GM18907 (cell line): Measurements from ENCODE around the gene GPR17.

Experiments used
- ATAC-seq: cut with Tn5 transposase; IDR thresholded peaks from one replicate; pipeline ENCODE4 v1.9.1; 2021; ENCODE audit warnings: mild to moderate bottlenecking, moderate library complexity; ENCODE audit not compliant: unreplicated experiment

Gene GPR17

GRCh38 chr2:127652786-127653357, 6.9 kb downstream of the GPR17 start:
- ATAC-seq = no peak

DNA sequence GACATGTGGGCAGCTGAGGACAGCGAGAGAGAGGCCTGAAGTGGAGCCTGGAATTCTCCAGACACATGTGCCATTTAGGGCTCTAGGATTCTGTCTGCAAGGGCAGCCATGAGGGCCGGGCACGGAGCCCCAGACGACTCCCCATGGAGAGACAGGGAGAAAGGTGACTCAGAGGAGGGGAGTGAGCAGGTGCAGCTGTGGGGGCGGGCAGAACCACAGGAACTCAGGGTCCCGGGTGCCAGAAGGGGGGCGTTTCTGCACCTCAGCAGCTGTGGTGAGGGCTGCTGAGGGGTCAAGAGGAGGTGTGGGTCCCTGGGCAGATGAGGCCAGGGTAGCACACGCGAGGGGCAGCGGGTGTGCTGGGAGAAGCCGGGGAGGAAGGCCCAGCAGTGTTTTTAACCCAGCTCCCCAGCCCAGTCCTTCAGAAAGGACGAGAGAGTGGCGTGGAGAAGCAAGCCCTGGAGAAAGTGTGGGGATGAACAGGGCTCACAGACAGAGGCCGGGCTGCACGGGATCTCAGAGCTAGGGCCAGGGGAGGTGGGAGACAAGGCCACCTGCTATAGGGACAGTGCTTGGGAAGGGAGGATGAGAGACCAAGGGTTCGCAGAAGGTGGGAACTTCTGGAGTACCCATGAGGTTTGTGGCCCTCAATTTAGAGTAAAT, 7.6 kb downstream of the GPR17 start:
- no peak for ATAC-seq

DNA sequence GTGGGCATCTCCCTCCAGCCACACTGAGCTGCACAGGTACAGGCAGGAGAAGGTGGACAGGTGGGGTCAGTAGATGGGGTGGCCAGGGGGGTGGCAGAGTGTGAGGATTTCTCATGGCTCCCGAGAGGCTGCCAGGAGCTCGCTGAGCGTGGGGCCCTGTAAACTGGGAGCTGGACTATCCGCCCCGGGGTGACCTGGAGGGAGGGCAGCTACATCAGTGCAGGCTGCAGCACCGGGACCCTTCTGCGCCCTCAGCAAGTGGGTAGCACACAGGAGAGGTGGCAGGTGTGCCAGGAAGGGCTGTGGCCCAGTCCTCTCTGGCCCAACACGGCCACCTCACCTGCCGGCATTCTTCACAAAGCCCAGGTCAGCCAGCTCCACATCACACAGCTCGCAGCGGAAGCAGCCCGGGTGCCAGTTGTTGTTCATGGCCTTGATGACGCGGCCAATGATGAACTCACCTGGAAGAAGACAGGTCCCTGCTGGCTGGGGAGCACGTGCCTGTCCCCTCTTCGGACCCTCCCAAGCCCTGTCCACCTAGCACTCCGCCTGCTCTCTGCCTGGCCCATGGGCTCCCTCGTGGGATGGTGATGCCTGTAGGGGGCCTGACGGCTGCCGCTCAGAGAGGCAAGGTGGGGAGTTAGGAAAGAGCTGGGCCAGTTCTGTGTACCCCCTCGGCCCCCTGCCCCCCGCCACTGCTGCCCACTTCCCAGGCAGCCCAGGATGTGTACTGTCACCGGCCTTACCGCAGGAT, 8.3 kb downstream of the GPR17 start:
- no peak for ATAC-seq

DNA sequence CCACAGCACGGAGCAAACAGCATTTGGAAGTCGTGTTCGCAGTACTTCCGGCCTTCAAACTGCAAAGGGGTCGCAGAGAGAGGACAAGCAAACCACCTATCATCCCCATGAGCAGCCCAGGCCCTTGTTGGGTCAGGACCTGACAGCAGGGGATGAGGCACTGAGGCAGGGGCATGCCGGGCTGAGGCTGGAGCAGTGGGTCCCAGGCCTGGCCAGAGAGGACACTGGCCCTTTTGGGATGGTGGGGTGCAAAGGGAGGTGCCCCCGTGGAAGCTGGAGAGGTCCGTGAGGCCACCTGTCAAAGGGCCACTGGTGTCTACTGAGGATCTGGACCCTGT, 8.9 kb downstream of the GPR17 start:
- ATAC-seq = no peak

DNA sequence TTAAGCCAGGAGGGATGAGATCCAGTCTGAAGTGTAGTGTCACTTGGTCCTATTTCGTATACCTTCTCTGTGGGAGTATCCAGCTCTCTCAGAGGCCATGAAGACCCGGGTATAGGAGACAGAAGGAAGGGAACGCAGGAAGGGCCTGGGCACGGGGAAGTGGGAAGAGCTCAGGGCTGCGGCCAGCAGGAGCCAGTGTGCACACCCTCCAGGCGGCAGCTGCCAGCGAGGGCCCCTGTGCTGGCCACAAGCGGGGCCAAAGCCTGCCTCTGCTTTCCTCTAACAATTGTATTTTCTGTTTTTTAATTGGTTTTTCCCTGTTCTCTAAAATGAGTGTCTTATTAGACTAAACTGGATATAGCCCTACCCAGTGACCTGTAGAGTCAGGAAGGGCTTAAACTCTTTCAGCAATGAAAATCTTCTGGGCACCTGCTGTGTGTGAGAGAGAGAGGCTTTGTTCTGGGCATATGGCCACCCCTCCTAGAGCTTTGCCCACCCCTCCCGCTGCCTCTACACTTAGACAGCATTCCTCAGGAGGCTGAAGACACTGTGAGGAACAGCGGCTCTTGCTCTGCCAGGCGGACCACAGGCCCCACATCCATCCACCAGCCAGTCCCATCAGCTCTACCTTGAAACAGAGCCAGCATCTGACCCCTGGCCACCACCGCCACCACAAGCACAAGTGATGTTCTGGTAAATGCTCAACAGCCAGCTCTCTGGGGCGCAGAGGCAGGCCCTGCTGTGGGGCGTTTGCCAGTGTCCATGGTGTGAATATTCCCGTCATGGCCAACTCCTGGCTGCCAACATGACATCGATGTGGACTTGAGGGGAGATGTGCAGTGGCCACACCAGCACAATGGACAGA, 9.5 kb downstream of the GPR17 start:
- ATAC-seq = no peak

- ATAC-seq = no peak
These were observed 10.7 kb downstream of the GPR17 start for GRCh38 chr2:127656569-127657231.

DNA sequence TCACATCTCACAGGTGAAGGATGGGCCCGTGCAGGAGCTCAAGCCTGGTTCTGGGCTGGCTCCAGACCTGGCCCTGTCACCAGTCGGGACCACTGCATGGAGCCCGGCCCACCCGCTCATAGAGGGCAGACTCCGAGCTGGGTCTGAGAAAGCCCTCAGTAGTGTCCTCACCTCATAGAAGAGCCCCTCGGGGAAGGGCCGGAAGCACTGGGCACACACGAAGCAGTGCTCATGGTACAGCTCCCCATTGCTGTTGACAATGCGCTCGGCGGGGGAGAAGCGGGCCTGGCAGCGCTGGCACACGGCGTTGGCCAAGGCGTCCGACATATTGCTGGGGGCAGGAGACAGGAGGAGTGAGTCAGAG, 11.3 kb downstream of the GPR17 start:
- no peak for ATAC-seq

DNA sequence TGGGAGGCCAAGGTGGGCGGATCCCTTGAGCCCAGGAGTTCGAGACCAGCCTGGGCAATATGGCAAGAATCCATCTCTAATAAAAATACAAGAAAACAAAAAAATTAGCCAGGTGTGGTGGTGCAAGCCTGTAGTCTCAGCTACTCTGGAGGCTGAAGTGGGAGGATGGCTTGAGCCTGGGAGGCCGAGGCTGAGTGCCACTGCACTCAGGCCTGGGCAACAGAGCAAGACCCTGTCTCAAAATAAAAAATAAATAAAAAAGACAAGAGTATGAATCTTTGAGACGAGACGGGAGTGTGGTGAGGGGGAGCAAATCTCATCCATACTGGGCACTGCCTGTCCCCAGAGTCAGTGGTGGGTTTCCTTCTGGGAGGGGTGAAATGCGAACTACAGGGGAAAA, 12.2 kb downstream of the GPR17 start:
- ATAC-seq = no peak

- ATAC-seq = no peak
These were observed 12.9 kb downstream of the GPR17 start for GRCh38 chr2:127658641-127659407.

- ATAC-seq = no peak
These were observed 13.7 kb downstream of the GPR17 start for GRCh38 chr2:127659408-127660290.

- no peak for ATAC-seq
These were observed 14.3 kb downstream of the GPR17 start for GRCh38 chr2:127660291-127660578.

GRCh38 chr2:127661072-127661649, 15.2 kb downstream of the GPR17 start:
- no peak for ATAC-seq

DNA sequence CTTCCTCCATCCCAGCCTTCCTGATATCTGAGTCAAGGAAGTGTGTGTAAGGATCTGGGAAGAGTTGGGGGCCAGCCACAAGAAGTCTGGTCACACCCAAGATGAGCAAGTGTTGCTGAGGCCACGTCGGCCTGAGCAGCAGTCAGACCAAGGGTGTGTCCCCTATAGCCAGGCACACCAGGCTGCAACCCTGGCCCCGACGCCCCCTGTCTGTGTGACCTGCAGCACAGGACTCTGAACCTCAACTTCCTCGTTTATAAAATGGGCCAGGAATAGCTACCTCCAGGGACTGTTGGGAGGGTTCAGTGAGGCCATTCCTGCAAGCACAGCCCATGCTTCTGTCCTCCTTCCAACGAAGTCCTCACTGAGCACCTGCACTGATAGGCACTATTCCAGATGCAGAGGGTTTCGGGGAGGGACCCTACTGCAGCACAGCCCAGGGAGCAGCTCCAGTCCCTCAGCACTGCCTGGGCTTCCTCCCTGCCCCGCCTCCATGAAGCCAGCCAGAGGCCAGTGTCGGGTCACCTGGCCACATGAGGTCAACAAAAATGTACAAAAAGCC, 16.1 kb downstream of the GPR17 start:
- no peak for ATAC-seq

- no peak for ATAC-seq
These were observed 17.1 kb downstream of the GPR17 start for GRCh38 chr2:127662937-127663565.

GRCh38 chr2:127663566-127664064, 17.7 kb downstream of the GPR17 start:
- ATAC-seq = no peak

GRCh38 chr2:127664065-127664894, 18.3 kb downstream of the GPR17 start:
- ATAC-seq = no peak

GRCh38 chr2:127664895-127665225, 18.9 kb downstream of the GPR17 start:
- ATAC-seq = no peak
